ENCODE results near the gene ANKRD23. TPM values are rescaled to one million over a fixed set of nuclear protein-coding genes. Genes with fewer than 3 reads are reported as not detected.

The ANKRD23 gene
- total RNA-seq, 1 donor from 2014 or later: 2.8 TPM

DNA sequence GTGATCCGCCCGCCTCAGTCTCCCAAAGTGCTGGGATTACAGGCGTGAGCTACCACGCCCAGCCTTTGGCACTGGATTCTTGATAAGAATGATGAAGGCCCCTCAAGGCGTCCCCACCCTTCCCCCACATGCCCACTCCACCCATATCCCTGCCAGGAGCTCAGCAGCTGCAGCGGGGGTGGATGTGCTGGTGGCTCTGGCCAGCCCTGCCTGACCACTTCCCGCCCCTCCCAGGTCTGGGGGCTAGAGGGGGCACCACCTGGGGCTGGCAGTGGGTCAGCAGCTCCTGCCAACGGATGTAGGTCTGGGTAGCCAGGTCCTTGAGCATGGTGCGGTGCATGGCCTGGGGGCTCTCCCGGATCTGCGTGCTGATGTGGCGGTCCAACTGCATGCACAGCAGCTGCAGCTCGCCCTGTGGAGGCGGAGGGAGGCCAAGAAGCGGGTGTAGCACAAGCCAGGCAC lies 33.8 kb upstream of the ANKRD23 start:
- DNase-seq (ENCODE audit: low spot score): no peak

DNA sequence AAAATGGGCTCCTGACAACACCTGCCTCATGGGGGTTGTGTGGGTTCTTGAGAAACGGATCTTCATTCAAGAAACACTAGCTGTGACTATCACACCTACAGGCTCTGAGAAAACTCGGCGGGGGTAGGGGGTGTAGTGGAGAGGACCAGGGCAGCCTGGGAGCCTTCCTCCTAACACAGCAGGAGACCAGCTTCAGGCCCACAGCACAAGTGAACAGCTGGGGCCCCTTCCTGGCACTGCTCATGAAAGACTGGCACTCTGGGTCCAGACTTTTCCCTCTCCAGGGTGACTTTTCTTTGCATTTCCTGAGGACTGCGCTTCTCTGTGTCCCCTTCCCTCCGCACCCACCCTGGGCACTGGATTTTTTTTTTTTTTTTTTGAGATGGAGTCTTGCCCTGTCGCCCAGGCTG lies 33.2 kb upstream of the ANKRD23 start:
- DNase-seq (ENCODE audit: low spot score): no peak

DNA sequence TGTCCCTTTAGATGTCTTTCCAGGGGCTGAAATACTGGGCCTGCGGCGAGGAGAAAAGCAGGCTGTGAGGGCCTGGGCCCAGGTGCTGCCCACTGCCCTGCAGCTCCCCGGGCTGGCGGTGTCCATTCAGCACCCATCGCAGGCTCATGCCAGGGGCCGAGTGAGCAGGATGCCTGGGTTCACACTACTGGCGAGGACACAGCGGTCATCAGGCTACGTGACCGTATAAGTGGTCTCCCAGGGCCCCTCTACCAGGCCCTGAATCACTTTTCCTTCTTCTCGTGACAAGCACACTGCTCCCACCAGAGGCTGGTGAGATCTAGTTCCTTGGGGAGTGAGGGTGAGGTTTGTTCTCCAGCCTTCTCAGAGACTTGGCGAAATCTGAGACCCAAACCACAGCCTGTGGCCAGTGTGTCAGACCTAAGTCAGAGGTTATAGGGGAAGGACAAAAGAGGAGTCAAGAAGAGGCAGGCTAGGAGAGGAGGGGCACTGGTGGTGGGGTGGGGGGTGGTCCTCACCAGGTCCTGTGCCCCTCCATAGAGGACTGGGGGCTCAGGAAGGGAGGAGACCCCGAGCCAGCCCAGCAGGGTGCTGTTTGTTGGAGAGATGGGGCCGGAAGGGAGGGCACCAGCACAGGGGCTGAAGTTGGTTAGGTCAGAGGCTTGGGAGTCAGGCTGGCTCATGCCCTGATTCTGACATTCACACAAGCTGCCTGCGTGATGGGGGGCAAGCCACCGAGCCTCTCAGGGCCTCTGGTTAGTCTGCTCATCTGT lies 32.6 kb upstream of the ANKRD23 start:
- no peak for DNase-seq (ENCODE audit: low spot score)

DNA sequence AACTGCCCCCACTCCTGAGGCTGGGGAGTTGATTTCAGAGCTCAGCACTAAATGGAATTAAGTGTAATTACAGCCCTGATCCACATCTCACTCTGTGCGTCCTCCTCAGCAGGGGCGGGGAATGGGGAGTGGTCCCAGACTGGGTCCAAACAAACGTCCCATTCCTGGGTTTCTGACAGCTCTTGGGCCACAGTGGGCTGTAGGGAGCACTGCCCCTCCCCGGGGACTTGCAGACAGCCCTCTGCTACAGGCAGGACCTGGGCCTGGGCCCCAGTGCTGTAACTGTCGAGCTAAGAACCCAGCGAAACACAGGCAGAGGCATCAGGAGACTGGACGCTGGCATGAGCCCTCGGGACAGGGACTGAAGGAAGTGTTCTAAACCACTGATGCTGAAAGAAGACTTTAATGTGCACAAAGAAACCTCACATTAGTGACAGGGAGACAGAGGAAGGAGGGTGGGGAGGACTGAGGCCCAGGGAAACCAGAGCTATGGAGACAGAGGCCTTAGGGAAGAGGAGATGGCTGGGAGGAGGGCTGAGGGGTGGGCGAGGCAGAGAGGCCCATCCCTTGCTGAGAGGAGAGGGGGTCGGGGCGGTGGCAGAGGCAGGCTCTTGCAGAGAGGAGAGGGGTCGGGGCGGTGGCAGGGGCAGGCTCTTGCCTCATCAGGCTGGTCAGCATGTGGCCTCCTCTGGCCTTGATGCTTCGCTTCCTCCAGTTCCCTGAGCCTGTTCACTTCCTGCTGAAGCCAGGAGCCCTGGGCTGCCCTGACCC lies 31.9 kb upstream of the ANKRD23 start:
- DNase-seq (ENCODE audit: low spot score): no peak

DNA sequence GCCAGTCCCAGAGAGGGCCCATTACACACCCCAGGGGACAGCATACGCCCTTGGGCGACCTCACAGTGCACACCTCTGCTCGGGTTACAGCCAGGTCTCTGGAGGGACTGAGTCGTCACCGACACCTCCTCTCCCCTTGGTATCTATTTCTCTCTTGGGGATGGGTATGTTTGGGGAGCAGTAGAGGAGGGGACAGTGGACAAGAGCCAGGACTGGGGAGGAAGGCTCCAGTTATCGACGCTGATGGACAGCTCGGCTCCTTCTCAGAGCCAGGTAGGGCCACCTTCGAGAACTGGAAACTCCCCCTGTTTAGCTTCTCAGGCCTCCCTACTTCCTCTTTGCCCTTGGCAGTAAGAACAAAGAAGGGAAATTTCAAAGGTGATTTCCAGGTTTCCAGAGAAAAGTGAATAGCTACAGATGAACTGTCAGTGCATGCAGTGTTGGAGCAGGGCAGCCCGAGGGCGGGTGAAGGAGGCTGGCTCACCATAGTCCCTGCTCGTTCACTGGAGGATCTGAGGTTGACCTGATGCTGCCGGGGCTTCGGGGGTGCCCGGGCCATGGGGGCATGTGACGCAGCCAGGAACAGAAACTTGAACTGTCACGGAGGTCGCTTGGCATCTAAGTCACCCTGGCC lies 30.5 kb upstream of the ANKRD23 start:
- no peak for DNase-seq (ENCODE audit: low spot score)

DNA sequence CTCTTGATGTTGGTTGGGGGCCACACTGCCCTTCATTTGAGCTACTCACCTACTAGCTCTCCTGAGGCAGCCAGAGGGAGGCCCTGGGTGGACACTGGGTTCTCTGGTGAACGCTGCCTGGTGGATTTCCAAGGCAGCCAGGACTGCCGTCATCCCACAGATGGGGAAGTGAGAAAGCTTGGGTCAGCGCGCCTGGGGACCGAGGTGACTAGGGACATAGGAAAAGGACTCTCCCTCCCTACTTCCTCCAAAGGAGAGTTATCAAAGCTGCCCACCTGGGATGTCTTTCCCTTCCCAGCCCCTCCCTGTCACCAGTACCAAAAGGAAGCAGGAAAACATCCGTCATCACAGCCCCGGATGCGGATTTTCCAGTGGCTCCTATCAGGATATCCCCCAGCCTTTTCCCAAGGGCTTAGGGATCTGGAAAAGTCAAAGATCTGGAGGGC lies 29.9 kb upstream of the ANKRD23 start:
- DNase-seq (ENCODE audit: low spot score): no peak

DNA sequence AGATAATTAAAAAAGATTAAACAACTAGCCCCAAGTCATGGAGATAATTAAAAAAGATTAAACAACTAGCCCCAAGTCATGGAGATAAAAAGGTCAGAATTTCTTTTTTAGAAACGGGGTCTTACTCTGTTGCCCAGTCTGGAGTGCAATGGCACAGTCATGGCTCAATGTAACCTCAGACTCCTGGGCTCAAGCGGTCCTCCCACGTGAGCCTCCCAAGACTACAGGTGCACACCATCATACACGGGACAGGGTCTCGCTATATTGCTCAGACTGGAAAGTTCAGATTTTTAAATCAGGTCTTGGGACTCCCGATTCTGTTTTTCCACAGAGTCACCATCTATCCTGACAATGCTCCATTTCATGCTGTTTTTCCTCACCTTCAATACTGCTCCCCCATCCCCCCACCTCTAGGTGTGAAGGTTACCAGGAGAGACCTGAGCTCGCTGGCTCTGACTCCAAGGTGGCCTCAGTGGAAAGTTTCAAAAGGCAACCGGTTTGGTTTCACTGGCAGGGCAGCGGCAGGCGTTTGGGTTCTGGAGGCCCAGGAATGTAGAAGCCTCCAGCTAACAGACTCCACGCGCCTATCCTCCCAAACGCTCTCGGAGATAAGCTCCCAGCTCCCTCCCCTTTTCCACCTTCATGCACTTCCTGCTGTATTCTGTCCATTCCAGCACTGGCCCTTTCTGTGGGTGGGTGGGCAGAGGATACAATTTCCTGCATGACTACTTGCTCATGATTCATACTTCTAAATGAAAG lies 28.9 kb upstream of the ANKRD23 start:
- no peak for DNase-seq (ENCODE audit: low spot score)

DNA sequence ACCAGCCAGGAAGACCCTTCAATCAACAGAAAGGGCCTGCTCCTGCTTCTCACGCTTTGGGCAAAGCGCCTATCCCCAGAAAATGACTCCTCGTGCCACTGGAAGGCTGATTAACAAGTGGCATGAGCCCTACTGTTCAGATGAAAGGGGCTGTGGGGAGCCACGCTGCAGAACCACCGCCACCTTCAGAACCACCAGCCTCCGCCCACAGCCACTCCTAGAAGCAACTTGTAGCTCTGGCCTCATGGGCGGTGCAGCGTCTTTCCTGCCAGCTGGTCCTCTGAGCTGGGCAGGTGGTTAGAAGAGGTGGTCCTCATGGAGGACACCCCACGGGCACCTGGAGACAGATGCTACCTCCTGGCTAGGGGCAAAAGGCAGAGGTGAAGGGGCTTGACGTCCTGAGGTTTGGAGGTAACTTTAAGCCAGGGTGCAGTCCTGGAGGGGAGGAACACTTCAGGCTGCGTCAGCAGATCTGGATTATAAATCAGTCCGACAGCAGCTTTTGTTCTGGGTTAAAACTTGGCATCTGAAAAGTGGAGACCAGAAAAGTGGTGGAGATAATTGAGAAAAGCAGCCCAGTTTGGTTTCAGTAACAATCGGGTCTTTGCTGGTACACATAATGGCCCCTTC lies 26.9 kb upstream of the ANKRD23 start:
- DNase-seq (ENCODE audit: low spot score): no peak

DNA sequence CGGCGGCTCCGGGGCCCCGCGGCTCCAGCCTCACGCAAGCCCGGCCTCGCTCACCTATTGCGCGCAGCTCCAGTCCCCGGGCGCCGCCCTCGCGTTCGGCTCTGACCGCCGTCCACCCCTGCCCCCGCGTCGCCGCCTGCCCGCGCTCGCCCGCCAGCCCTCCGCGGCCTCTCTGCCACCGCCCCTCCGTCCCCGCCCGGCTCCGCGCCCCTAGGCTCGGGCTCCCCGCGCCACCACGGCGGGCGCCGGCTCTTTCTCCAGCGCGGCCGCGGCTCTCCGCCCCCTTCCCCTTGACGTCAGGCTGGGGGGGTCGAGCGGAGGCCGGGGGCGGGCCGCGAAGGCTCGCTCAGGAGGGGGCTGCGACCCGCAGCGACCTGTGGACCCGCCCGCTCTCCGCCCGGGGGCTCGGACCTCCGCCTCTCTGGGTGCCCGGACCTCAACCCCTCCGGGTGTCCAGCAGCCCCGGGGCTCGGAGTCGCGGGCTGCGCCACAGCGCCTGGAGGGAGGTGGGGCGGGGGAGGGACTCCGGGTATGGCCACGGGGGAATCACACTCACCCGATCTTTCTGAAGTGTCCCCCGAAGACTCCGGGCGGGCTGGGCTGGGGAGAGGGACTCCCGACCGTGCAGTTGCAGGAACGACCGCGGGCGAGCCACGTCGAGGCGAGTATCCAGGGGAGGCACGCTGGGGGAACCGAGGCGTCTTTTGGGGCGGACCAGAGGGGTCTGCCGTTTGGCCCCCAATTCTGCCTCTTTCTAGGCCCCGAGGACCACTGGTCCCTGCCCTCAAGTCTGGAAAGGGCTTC lies 26.2 kb upstream of the ANKRD23 start, which contains the start of gene SEMA4C:
TSS of gene SEMA4C (minus strand) at position 259 of the 804 bp plus-strand sequence. CDS start 2,194 bp downstream, outside the sequence.
- DNase-seq (ENCODE audit: low spot score): no peak

DNA sequence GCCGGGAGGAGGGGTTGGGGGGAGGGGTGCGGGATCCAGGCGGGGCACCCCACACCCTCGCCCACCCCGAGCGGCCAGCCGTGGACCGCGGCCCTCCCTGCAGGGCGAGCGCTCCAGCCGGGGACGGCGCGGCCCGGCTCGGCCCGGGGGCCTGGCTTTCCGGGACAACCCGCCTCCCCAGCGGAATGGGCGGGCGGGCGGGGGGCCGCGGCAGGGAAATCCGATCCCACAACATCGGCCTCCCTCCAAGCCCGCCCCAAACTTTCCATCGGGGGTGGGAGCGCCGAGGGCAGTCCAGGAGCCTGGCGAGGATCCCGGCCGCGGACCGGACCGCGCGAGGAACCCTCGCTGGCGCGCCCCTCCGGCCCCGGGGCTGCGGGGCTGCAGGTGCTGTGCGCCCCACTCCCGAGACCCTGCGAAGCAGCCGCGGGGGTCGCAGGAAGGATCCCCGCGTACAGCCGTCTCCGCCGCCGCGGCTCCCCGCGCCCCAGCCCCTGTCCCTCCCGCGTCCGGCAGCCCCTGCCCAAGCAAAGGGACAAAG lies 25.5 kb upstream of the ANKRD23 start:
- DNase-seq (ENCODE audit: low spot score): no peak

DNA sequence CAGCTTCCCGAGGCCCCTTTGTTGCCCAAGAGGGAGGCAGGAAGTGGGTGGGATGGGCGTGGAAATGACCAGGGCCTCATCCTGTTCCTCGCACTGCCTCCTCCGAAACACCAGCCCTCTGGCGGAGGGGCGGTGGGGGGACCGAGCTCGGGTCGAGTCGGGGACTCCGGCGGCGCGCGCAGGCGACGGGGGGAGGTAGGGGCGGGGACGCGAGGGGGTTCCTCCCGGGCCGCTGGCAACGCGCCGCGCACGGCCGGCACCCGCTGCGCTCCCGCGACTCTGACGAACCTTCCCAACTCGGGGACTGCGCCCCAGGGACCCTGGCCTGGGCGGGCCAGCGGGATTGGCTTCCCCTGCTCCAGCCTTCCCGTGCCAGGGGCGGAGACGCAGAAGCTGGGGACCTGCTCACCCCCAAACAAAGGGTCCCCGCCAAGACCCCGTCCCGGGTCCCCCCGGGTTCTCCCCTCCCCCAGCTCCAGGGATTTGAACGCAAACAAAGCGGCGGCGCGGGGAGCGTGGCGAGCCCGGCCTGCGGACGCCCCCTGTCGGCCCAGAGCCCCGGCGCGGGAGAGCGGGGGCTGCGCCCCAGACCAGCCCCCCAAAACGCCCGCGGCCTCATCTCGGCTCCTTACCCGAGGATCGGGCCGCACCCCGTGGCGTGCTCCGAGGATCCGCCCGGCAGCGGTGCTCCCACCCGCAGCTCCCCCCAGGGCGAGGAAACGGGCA lies 24.9 kb upstream of the ANKRD23 start:
- peak; percentile 93 for DNase-seq (ENCODE audit: low spot score)

DNA sequence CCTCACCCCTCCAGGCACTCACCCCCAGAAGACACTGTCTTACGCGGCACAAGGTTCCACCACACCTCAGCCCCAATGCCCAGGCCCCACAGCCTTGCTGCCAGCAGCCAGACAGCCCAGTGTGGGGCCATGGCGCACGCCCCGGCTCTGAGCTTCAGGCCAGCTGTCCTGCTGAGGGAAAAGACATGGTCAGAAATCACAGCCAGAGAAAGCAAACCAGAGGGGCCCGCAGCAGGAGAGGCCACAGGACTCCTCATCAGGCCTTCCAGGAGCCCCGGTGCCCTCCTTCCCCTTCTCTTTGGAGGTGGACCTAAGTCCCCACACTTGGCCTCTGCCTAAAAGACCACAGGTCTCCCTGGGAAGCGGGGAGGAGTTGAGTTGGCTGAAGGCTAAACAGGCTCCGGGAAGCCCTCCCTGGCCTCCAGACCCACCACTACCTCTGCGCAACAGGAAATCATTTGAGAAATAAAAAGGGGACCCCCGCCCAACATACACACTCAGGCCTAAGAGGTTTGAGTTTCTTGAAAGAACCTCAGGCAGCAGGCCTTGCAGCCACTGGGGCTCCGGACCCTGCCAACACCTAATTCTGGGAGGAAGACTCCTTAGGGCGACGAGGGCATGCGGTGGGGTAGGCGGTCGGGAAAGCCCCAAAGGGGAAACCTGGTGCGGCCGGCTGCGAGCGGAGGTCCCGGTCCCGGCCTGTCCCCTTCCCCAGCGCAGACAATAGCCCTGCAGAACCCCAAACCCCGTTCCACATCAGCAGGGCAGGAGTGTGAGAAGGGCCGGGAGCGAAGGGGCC lies 24.1 kb upstream of the ANKRD23 start:
- DNase-seq (ENCODE audit: low spot score): no peak

DNA sequence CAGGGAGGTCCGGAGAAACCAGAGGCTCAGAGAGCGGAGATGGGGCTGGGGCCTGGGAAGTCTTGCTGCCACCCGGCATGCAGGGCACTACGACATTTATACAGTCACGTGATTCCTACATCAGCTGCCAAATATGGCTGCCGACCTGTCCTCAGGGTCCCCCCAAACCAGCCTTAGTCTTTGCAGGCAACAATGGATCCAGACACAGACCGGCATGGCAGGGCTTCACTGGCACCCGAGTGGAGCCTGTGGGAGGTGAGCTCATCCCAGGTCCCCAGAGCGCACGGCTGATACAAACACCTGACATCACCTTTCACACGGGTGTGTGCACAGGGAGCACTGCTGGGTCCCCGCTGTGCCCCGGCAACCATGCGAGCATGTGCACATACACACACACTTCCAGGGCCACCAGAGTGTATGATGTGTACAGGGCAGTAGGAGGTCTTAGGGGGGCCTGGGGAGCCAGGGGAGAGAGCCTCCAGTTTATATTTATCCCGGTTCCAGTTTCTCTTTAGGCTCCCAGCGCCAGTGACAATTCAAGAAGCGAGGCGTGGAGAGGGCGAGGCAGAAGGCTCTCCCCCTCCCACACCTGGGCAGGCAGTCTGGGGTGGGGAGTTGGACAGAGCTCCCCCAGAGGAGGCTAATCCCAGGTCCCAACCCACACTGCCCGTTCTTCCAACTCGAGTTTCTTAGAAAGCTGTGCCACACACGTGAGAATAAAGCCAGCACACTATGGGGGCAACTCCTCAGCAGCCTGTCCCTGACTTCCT lies 23.4 kb upstream of the ANKRD23 start:
- no peak for DNase-seq (ENCODE audit: low spot score)

DNA sequence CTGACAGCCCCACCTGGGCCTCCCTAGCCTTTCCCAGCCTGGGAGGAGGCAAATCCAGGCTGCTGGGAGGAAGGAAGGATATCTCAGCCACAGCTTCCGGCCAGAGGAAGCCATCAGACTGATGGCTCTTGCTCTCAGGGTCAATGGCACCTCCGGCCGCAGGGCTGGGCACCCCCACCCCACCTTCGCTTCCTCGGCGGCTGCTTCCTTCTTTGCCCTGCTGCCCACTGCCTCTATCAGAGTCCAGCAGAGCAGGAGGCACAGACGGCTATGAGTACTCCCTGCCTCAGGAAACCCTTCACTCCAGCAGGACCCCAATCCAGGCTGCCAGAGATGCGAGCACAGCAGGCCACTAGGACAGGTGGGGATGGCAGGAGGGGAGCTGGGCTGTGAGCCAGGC lies 22.8 kb upstream of the ANKRD23 start:
- DNase-seq (ENCODE audit: low spot score): no peak

DNA sequence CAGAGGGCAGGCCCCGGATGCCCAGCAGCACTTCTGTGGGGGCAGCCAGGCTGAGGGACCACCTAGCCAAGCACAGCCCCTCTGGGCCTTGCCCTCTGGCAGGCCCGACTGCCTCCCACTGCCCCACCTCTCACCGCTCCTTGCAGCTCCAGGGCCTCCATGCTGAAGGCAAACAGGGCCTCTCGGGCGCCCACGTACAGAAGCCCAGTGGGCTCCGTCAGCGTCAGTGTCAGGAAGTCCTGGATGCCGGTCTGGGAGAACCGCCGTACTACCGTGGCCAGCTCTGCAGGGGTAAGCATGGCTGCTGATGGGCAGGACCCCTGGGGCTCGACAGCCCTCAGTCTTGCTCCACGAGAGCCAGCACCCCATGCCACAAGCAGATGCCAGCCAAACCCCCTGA lies 22.3 kb upstream of the ANKRD23 start:
- DNase-seq (ENCODE audit: low spot score): no peak

DNA sequence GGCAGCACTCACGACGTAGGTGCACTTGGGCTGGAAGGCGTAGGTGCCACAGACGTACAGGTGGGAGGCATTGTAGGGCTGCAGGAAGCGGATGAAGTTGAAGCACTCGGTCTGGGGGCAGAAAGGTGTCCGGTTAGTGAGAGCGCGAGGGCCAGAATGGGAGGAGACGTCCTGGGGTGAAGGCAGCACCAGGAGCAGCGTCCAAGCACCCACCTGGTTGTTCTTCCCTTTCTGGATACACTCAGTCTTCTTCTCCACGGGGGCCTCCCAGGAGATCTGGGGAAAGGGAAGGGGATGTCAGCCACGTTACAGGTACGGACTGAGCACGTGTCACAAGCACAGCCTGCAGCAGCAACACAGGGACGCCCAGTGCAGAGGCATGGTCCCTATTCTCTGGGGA lies 21.8 kb upstream of the ANKRD23 start:
- DNase-seq (ENCODE audit: low spot score): no peak

All from mesenteric fat pad (tissue), 1 donor.